B cell (primary cell): ENCODE measurements around the gene EPS8L3. TPM values are rescaled to one million over a fixed set of nuclear protein-coding genes. Genes with fewer than 3 reads are reported as not detected.

ENCODE experiments used
- ATAC-seq: fragments of 200-7000 bp; cut with Tn5 transposase; one replicate; pipeline ENCODE4 v1.10.0; 2021; ENCODE audit warnings: low read depth, mild to moderate bottlenecking, moderate number of reproducible peaks, moderate library complexity
- CTCF ChIA-PET: fragments of 350-600 bp; sonication (Branson Sonifier 250); formaldehyde crosslinking; loops from one replicate; lab custom pipeline; 2021; ENCODE audit warnings: antibody characterized with exemption, inconsistent platforms; lab: Charles Lee
- POLR2A ChIA-PET: fragments of 350-600 bp; sonication (Branson Sonifier 250); formaldehyde crosslinking; loops from one replicate; lab custom pipeline; 2021; ENCODE audit warnings: antibody characterized with exemption; lab: Charles Lee
- DNase-seq: peaks from one replicate; pipeline ENCODE4 v3.0.0; 2013
- H2AFZ ChIP-seq: 2 replicates; pipeline ENCODE4 v1.6.1; 2012; ENCODE audit warnings: mild to moderate bottlenecking, low read depth, low read length; ENCODE audit not compliant: insufficient read depth, poor library complexity, severe bottlenecking
- H3K27ac ChIP-seq, 2 donors: 1 replicate in 1 of 2; 2 replicates in 1 of 2; pipeline ENCODE4 v1.5.1; 2012 to 2013; ENCODE audit warnings: low read length in 2 of 2, mild to moderate bottlenecking in 2 of 2, moderate library complexity in 1 of 2
- H3K27me3 ChIP-seq, 4 experiments: fragments of 200-600 bp in 1 of 4; sonication (generic) in 1 of 4; replicated peaks in 1 of 4; 1 replicate in 2 of 4; 2 replicates in 2 of 4; pipeline versions ENCODE4 v1.6.1 to v1.7.0; 2013 to 2016; ENCODE audit warnings: low read length in 3 of 4, mild to moderate bottlenecking in 2 of 4, mixed read lengths in 1 of 4, moderate library complexity in 1 of 4; ENCODE audit not compliant: insufficient read depth in 4 of 4, control insufficient read depth in 3 of 4; ENCODE audit errors: control extremely low read depth in 1 of 4
- H3K36me3 ChIP-seq, 2 experiments: replicated peaks in 1 of 2; 1 replicate in 1 of 2; 2 replicates in 1 of 2; pipeline versions ENCODE4 v1.6.1 to v1.7.1; 2013; ENCODE audit warnings: low read length in 1 of 2; ENCODE audit not compliant: insufficient read depth in 2 of 2, control insufficient read depth in 1 of 2; ENCODE audit errors: control extremely low read depth in 1 of 2, extremely low read depth in 1 of 2
- H3K4me1 ChIP-seq, 2 donors: fragments of 200-600 bp in 1 of 2; sonication (generic) in 1 of 2; 1 replicate in 1 of 2; 2 replicates in 1 of 2; pipeline versions ENCODE4 v1.5.1 to v1.6.1; 2013 to 2017; ENCODE audit warnings: low read length in 2 of 2; ENCODE audit not compliant: control insufficient read depth in 2 of 2, insufficient read depth in 2 of 2
- H3K4me2 ChIP-seq: replicated peaks from 2 replicates; pipeline ENCODE3; 2012; ENCODE audit warnings: mild to moderate bottlenecking, low read depth, low read length; ENCODE audit not compliant: poor library complexity, severe bottlenecking
- H3K4me3 ChIP-seq, 5 experiments: fragments of 200-600 bp in 1 of 5; sonication (generic) in 1 of 5; 1 replicate in 3 of 5; 2 replicates in 2 of 5; pipeline versions ENCODE4 v1.5.1 to v1.7.0; 2011 to 2016; ENCODE audit warnings: low read length in 4 of 5, mild to moderate bottlenecking in 4 of 5, low read depth in 2 of 5, control low read depth in 1 of 5, moderate library complexity in 1 of 5; ENCODE audit not compliant: insufficient read depth in 1 of 5; ENCODE audit errors: control extremely low read depth in 1 of 5, extremely low read depth in 1 of 5
- H3K79me2 ChIP-seq: fragments of 200-600 bp; sonication (generic); one replicate; pipeline ENCODE4 v1.6.0; 2016; ENCODE audit warnings: low read length; ENCODE audit not compliant: control insufficient read depth, insufficient read depth
- H3K9ac ChIP-seq: fragments of 200-600 bp; sonication (generic); 2 replicates; pipeline ENCODE4 v1.6.1; 2017; ENCODE audit warnings: mild to moderate bottlenecking, low read length, moderate library complexity
- H3K9me3 ChIP-seq, 3 donors: one replicate each; pipeline versions ENCODE4 v1.6.1 to v1.7.1; 2013; ENCODE audit warnings: low read length in 2 of 3; ENCODE audit not compliant: control insufficient read depth in 2 of 3, insufficient read depth in 1 of 3; ENCODE audit errors: control extremely low read depth in 1 of 3
- H4K20me1 ChIP-seq: 2 replicates; pipeline ENCODE4 v1.6.0; 2012; ENCODE audit warnings: mild to moderate bottlenecking, low read length; ENCODE audit not compliant: insufficient read depth, control insufficient read depth, poor library complexity, severe bottlenecking
- H3K27ac Mint-ChIP-seq: one replicate; pipeline ENCODE4 v1.8.0; 2021; ENCODE audit warnings: mixed read lengths
- H3K27me3 Mint-ChIP-seq: one replicate; pipeline ENCODE4 v1.8.0; 2021; ENCODE audit warnings: mixed read lengths
- H3K4me1 Mint-ChIP-seq: one replicate; pipeline ENCODE4 v1.8.0; 2021; ENCODE audit warnings: mixed read lengths
- H3K4me3 Mint-ChIP-seq: one replicate; pipeline ENCODE4 v1.8.0; 2021; ENCODE audit warnings: mixed read lengths
- H3K9me3 Mint-ChIP-seq: one replicate; pipeline ENCODE4 v1.8.0; 2022; ENCODE audit warnings: mixed read lengths; ENCODE audit not compliant: insufficient read depth
- EZH2 ChIP-seq: IDR thresholded peaks from 2 replicates; pipeline ENCODE4 v1.6.1; 2012; ENCODE audit warnings: borderline replicate concordance, low read depth, mild to moderate bottlenecking, moderate library complexity, low read length; ENCODE audit not compliant: insufficient read depth, poor library complexity, severe bottlenecking
- whole genome bisulfite sequencing: methylation state at CpG from one replicate; pipeline ENCODE4 v1.1.5; 2013; ENCODE audit warnings: missing lambda C conversion rate; ENCODE audit not compliant: insufficient coverage; 5-methylcytosine and 5-hydroxymethylcytosine counted together
- intact Hi-C: fragments of 100-400 bp; cut with micrococcal nuclease; formaldehyde crosslinking; loops from one replicate; pipeline ENCODE4 v1.10.0; 2022
- polyA plus RNA-seq: library from polyadenylated mRNA; depleted of rRNA; stranded (reverse); fragments of >200 nt; gene quantifications from 2 replicates; pipeline ENCODE4 v1.2.3, GENCODE V29; 2012
- total RNA-seq, 2 donors: library from RNA; stranded (reverse); fragments of 120-200 nt in 1 of 2; gene quantifications; 1 replicate in 1 of 2; 2 replicates in 1 of 2; pipeline versions ENCODE4 v1.2.3 to v1.2.4, GENCODE V29; 2013 to 2022
- TF ChIP-seq, protein P1 (sequence below): fragments of 200-600 bp; IDR thresholded peaks from one replicate; pipeline ENCODE4 v1.8.0; 2022; ENCODE audit warnings: antibody characterized with exemption, mild to moderate bottlenecking

EPS8L3 gene
- total and polyA plus RNA-seq, 2 donors (not counting 1 experiment from before 2014, with no cell fraction given), result not detected

DNA sequence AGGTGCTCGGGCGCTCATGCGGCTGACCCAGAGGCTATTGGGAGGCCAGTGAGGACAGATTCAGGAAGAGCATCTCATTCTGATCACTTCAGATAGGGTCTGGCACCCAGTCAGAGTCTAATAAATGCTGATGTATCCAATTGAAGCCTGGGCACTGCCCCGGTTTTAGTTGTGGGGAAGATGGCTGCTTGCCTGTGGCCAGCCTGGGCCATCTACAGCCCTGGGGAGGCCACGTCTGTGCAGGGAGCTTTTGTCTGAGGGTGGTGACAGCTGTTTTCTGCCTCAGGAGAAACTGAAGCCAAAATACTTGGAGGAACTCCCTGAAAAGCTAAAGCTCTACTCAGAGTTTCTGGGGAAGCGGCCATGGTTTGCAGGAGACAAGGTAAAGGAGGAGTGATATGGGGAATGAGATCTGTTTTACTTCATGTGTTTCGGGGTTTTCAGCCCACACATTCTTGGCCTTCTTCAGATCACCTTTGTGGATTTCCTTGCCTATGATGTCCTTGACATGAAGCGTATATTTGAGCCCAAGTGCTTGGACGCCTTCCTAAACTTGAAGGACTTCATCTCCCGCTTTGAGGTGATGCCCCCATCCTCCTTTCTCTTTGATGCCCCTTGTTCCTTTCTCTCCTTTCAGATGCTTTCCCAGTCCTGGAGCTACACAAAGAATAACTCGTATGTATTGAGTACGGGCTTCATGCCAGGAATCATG, 48.9 kb downstream of the EPS8L3 start:
- intact Hi-C loops, result no loop called here
- DNase-seq, result no peak
- 93% methylated on average over 10 of the region's 12 CpGs for WGBS
- Histone ChIP-seq H3K27ac (no peak overlapping the region), H3K4me2 (no peak overlapping the region), H3K27me3 (peaks cover 0 to 3% (median 0%) of the 10 kb centered on the region in 4 experiments), H3K9ac (no peak overlapping the region), H3K9me3 (peaks cover 0 to 5% (median 0%) of the 10 kb centered on the region in 3 donors), H3K79me2 (no peaks in the 10 kb centered on the region), H4K20me1 (no peaks in the 10 kb centered on the region), H3K36me3 (no peaks in the 10 kb centered on the region), H3K4me1 (peaks cover 0 to 8% of the 10 kb centered on the region in 2 donors), H2AFZ (no peak overlapping the region), H3K4me3 (no peak overlapping the region)
- Mint-ChIP-seq H3K4me1 (no peaks in the 10 kb centered on the region), H3K27ac (no peak overlapping the region), H3K4me3 (no peak overlapping the region), H3K27me3 (peaks cover 13% of the 10 kb centered on the region), H3K9me3 (no peaks in the 10 kb centered on the region)
- CTCF ChIA-PET, result no interaction called here
- TF ChIP-seq EZH2, result no peak
- TF ChIP-seq, protein P1, sequence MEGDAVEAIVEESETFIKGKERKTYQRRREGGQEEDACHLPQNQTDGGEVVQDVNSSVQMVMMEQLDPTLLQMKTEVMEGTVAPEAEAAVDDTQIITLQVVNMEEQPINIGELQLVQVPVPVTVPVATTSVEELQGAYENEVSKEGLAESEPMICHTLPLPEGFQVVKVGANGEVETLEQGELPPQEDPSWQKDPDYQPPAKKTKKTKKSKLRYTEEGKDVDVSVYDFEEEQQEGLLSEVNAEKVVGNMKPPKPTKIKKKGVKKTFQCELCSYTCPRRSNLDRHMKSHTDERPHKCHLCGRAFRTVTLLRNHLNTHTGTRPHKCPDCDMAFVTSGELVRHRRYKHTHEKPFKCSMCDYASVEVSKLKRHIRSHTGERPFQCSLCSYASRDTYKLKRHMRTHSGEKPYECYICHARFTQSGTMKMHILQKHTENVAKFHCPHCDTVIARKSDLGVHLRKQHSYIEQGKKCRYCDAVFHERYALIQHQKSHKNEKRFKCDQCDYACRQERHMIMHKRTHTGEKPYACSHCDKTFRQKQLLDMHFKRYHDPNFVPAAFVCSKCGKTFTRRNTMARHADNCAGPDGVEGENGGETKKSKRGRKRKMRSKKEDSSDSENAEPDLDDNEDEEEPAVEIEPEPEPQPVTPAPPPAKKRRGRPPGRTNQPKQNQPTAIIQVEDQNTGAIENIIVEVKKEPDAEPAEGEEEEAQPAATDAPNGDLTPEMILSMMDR, result no peak
- POLR2A ChIA-PET, result no interaction called here
- ATAC-seq, result no peak

DNA sequence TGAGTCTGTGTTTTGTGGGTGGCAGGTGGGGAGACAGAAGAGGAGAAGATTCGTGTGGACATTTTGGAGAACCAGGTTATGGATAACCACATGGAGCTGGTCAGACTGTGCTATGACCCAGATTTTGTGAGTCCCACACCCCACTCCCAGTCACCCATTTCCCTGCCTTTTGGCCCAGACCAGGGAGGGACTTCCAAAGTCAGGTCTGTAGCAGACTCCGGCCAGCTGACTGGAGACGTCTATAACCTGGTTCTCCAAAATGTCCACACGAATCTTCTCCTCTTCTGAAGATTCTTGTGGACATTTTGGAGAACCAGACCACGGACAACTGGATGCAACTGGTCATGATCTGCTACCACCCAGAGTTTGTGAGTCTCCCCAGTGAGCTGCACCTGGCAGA, 50.1 kb downstream of the EPS8L3 start:
- Histone ChIP-seq H3K9ac (no peak overlapping the region), H3K4me1 (peaks cover 0 to 8% of the 10 kb centered on the region in 2 donors), H3K4me2 (no peak overlapping the region), H3K36me3 (no peaks in the 10 kb centered on the region), H3K27me3 (peaks cover 0 to 3% (median 0%) of the 10 kb centered on the region in 4 experiments), H3K79me2 (no peaks in the 10 kb centered on the region), H3K27ac (no peak overlapping the region), H2AFZ (no peak overlapping the region), H3K9me3 (peaks cover 0 to 10% (median 4%) of the 10 kb centered on the region in 3 donors), H3K4me3 (no peak overlapping the region), H4K20me1 (no peaks in the 10 kb centered on the region)
- Mint-ChIP-seq H3K4me3 (no peak overlapping the region), H3K4me1 (no peaks in the 10 kb centered on the region), H3K27ac (no peak overlapping the region), H3K9me3 (peaks cover 3% of the 10 kb centered on the region), H3K27me3 (peaks cover 13% of the 10 kb centered on the region)
- intact Hi-C loops, result no loop called here
- 79% methylated on average over 4 of the region's 5 CpGs for WGBS
- DNase-seq, result no peak
- ChIA-PET CTCF (no interaction called here), POLR2A (no interaction called here)
- no peak for ATAC-seq
- TF ChIP-seq EZH2, result no peak
- TF ChIP-seq, protein P1, result no peak
